K562 (cell line): ENCODE data around the gene FRAT2. TPM values are rescaled to one million over a fixed set of nuclear protein-coding genes. Genes with fewer than 3 reads are reported as not detected.
A peak's percentile ranks its signal among the peaks of the same experiment; 100 is the strongest.

ENCODE experiments used
- ASH1L ChIP-seq: fragments of 450-650 bp; IDR thresholded peaks from 2 replicates; pipeline ENCODE4 v1.6.1; 2018; ENCODE audit warnings: borderline replicate concordance, mild to moderate bottlenecking, low read depth; ENCODE audit not compliant: partially characterized antibody
- BDP1 ChIP-seq: IDR thresholded peaks from 3 replicates; pipeline ENCODE4 v1.6.1; 2011; ENCODE audit not compliant: insufficient read length, insufficient read depth
- CBFB ChIP-seq: sonication (generic); formaldehyde crosslinking; IDR thresholded peaks from 2 replicates; pipeline ENCODE4 v1.4.0; 2020; ENCODE audit warnings: mild to moderate bottlenecking, missing genetic modification reagents
- CBX5 ChIP-seq: IDR thresholded peaks from 2 replicates; pipeline ENCODE4 v1.6.1; 2014; ENCODE audit warnings: low read depth, borderline replicate concordance
- CEBPG ChIP-seq, 3 experiments: fragments of 200-800 bp in 1 of 3; sonication (Bioruptor generic) in 1 of 3; sonication (generic) in 1 of 3; formaldehyde crosslinking in 1 of 3; IDR thresholded peaks in 2 of 3; conservative IDR thresholded peaks in 1 of 3; 2 replicates each; pipeline versions ENCODE4 v1.6.1 to v1.8.0; 2016 to 2022; ENCODE audit warnings: missing compliant biosample characterization in 2 of 3, missing genetic modification characterization in 2 of 3, mild to moderate bottlenecking in 1 of 3, missing genetic modification reagents in 1 of 3
- CTBP1 ChIP-seq: fragments of 450-650 bp; IDR thresholded peaks from 2 replicates; pipeline ENCODE4 v1.6.1; 2016; ENCODE audit warnings: borderline replicate concordance
- HSF4 ChIP-seq: fragments of 250-450 bp; sonication (Bioruptor Pico); IDR thresholded peaks from 2 replicates; pipeline ENCODE4 v2.1.2; 2022; ENCODE audit warnings: mild to moderate bottlenecking, moderate library complexity, borderline replicate concordance
- L3MBTL2 ChIP-seq: fragments of 450-650 bp; IDR thresholded peaks from 2 replicates; pipeline ENCODE4 v1.6.1; 2016; ENCODE audit warnings: mild to moderate bottlenecking, moderate library complexity
- MEF2D ChIP-seq: conservative IDR thresholded peaks from 2 replicates; pipeline ENCODE4 v1.6.1; 2016; ENCODE audit warnings: low read depth, missing genetic modification characterization, missing compliant biosample characterization
- MYBL2 ChIP-seq, 2 experiments: fragments of 450-650 bp in 1 of 2; sonication (generic) in 1 of 2; formaldehyde crosslinking in 1 of 2; IDR thresholded peaks; 2 replicates each; pipeline versions ENCODE4 v1.6.1 to v1.8.1; 2017 to 2022; ENCODE audit warnings: borderline replicate concordance in 1 of 2, inconsistent platforms in 1 of 2, low read depth in 1 of 2, mild to moderate bottlenecking in 1 of 2, missing genetic modification reagents in 1 of 2, moderate library complexity in 1 of 2
- NEUROD1 ChIP-seq: fragments of 150-350 bp; IDR thresholded peaks from 2 replicates; pipeline ENCODE4 v1.6.1; 2014; ENCODE audit warnings: borderline replicate concordance, low read length, low read depth; ENCODE audit not compliant: partially characterized antibody
- NFYB ChIP-seq: IDR thresholded peaks from 2 replicates; pipeline ENCODE4 v1.6.1; 2011; ENCODE audit warnings: mild to moderate bottlenecking, moderate library complexity; ENCODE audit not compliant: insufficient read length; ENCODE audit errors: extremely low read depth
- NR2C1 ChIP-seq, 2 experiments: fragments of 450-650 bp; IDR thresholded peaks; 2 replicates each; pipeline ENCODE4 v1.6.1; 2017; ENCODE audit warnings: mild to moderate bottlenecking in 2 of 2, antibody characterized with exemption in 1 of 2, inconsistent platforms in 1 of 2, missing compliant biosample characterization in 1 of 2, missing genetic modification characterization in 1 of 2
- NR3C1 ChIP-seq: sonication (generic); formaldehyde crosslinking; IDR thresholded peaks from 2 replicates; pipeline ENCODE4 v1.8.1; 2022; ENCODE audit warnings: missing genetic modification reagents
- RBBP5 ChIP-seq: fragments of 200-600 bp; sonication (generic); IDR thresholded peaks from 2 replicates; pipeline ENCODE4 v1.6.1; 2012; ENCODE audit warnings: borderline replicate concordance, mild to moderate bottlenecking, low read length, control low read depth, inconsistent platforms; ENCODE audit not compliant: insufficient read depth, poor library complexity, severe bottlenecking
- THRAP3 ChIP-seq: fragments of 450-650 bp; IDR thresholded peaks from 2 replicates; pipeline ENCODE4 v1.6.1; 2016; ENCODE audit warnings: mild to moderate bottlenecking, inconsistent platforms, borderline replicate concordance
- ZKSCAN1 ChIP-seq: fragments of 150-350 bp; IDR thresholded peaks from 2 replicates; pipeline ENCODE4 v1.6.1; 2016; ENCODE audit warnings: low read depth, low read length
- ZNF384 ChIP-seq: IDR thresholded peaks from 2 replicates; pipeline ENCODE4 v1.6.1; 2012; ENCODE audit warnings: low read depth, low read length, improper control_type of control experiment
- ZNF431 ChIP-seq: sonication (generic); formaldehyde crosslinking; IDR thresholded peaks from 2 replicates; pipeline ENCODE4 v1.8.0; 2022; ENCODE audit warnings: mild to moderate bottlenecking, missing genetic modification reagents
- ZNF76 ChIP-seq: fragments of 250-450 bp; sonication (Bioruptor Pico); IDR thresholded peaks from 2 replicates; pipeline ENCODE4 v1.4.0; 2020; ENCODE audit warnings: mild to moderate bottlenecking, moderate library complexity, borderline replicate concordance
- polyA plus RNA-seq, 8 experiments: library from polyadenylated mRNA; depleted of rRNA in 4 of 8; stranded (reverse) in 5 of 8; unstranded in 3 of 8; fragments of >200 nt; fragmentation: Nextera tagmentation in 2 of 8; fragmentation: Illumina TruSeq in 1 of 8; extraction: Ambion mirVana in 2 of 8; extraction: Trizol in 1 of 8; gene quantifications; 2 replicates each; pipeline versions ENCODE4 v1.2.1 to v1.2.3, GENCODE V29; 2011 to 2014; ENCODE audit warnings: inconsistent platforms in 1 of 8, missing spikeins in 1 of 8
- total RNA-seq, 7 experiments: library from RNA; depleted of rRNA in 6 of 7; stranded (reverse); fragments of >200 nt in 6 of 7; fragmentation: Illumina TruSeq in 2 of 7; extraction: Trizol in 2 of 7; gene quantifications; 2 replicates each; pipeline versions ENCODE4 v1.2.1 to v1.2.3, GENCODE V29; 2011 to 2021; ENCODE audit warnings: low replicate concordance in 1 of 7
- TF ChIP-seq, protein P1 (sequence below): sonication (generic); formaldehyde crosslinking; IDR thresholded peaks from 2 replicates; pipeline ENCODE4 v1.8.1; 2023; ENCODE audit warnings: missing genetic modification reagents, mild to moderate bottlenecking, borderline replicate concordance

Gene FRAT2
- total and polyA plus RNA-seq, 9 of the 15 experiments (the other 6 are each of a cell fraction or from before 2014, with no cell fraction given): 4.3 to 31.7 (median 19.5) TPM

DNA sequence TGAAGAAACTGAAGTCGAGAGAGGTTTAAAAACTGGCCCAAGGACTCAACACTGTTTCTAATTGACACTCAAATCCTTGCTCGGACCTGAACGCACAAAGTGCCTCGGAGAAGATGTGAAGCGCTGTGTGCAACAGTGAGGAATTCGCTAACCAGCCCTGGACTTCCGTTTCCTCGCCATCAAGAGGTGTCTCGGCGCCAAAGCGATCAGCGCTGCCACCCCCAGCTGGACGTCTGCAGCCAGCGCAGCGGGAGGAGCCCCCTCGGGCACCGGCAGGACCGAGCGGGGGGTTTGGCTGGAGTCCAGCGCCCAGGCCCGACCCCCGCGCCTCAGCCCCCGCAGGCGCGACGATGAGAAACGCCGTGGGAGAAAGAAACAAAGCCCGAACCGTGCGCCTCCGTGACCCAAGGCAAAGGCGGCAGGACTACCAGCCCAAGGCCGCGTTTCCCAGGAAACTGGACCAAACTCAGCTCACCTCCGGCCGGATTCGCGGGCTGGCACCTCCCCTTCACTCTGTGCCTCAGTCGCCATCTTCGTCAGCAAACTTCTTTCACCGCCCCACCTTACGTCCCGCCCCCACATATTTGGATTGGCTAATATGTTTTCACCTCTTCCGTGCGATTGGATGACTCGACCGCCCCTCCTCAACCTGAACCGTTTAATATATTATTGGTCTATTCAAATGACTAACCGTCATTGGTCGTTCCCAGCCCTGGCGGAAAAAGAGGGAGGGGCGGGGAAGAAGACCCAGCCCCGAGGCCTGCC lies 42.2 kb downstream of the FRAT2 start, which contains the start of gene ARHGAP19 (continued):
- TF ChIP-seq, protein P1, sequence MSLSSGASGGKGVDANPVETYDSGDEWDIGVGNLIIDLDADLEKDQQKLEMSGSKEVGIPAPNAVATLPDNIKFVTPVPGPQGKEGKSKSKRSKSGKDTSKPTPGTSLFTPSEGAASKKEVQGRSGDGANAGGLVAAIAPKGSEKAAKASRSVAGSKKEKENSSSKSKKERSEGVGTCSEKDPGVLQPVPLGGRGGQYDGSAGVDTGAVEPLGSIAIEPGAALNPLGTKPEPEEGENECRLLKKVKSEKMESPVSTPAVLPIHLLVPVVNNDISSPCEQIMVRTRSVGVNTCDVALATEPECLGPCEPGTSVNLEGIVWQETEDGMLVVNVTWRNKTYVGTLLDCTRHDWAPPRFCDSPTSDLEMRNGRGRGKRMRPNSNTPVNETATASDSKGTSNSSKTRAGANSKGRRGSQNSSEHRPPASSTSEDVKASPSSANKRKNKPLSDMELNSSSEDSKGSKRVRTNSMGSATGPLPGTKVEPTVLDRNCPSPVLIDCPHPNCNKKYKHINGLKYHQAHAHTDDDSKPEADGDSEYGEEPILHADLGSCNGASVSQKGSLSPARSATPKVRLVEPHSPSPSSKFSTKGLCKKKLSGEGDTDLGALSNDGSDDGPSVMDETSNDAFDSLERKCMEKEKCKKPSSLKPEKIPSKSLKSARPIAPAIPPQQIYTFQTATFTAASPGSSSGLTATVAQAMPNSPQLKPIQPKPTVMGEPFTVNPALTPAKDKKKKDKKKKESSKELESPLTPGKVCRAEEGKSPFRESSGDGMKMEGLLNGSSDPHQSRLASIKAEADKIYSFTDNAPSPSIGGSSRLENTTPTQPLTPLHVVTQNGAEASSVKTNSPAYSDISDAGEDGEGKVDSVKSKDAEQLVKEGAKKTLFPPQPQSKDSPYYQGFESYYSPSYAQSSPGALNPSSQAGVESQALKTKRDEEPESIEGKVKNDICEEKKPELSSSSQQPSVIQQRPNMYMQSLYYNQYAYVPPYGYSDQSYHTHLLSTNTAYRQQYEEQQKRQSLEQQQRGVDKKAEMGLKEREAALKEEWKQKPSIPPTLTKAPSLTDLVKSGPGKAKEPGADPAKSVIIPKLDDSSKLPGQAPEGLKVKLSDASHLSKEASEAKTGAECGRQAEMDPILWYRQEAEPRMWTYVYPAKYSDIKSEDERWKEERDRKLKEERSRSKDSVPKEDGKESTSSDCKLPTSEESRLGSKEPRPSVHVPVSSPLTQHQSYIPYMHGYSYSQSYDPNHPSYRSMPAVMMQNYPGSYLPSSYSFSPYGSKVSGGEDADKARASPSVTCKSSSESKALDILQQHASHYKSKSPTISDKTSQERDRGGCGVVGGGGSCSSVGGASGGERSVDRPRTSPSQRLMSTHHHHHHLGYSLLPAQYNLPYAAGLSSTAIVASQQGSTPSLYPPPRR: no peak
- TF ChIP-seq L3MBTL2 (no peak), MYBL2 (IDR thresholded peaks at IDR 0.05; ENCODE audit: low read depth) (peak; percentile 96), MYBL2 (CRISPR knock-in tag; IDR thresholded peaks at IDR 0.05; ENCODE audit: borderline replicate concordance) (no peak; the same call in 1 of the 2 replicates), CEBPG (CRISPR knock-in tag; IDR thresholded peaks at IDR 0.05) (no peak), CEBPG (tag; conservative IDR thresholded peaks at IDR 0.05 in 1 of 2, IDR thresholded peaks at IDR 0.05 in 1 of 2) (peak in 1 of 2 experiments; percentile 36; a peak in 1 of 4 replicates), NR3C1 (CRISPR knock-in tag) (no peak), ZNF384 (no peak), ZNF76 (CRISPR knock-in tag) (no peak), CTBP1 (peak; percentile 68; the same call in 1 of the 2 replicates), RBBP5 (peak; percentile 79), CBX5 (no peak), MEF2D (tag) (no peak), ASH1L (peak; percentile 90), BDP1 (no peak), NR2C1 (IDR thresholded peaks at IDR 0.05) (peak; percentile 67), NR2C1 (tag; IDR thresholded peaks at IDR 0.05) (peak; percentile 67; the same call in 1 of the 2 replicates), CBFB (no peak), THRAP3 (no peak), ZNF431 (CRISPR knock-in tag) (no peak), NEUROD1 (peak; percentile 70), ZKSCAN1 (0 out of 2 replicates have a peak, but pooled peaks have one; percentile 10), HSF4 (CRISPR knock-in tag) (no peak), NFYB (peak; percentile 96)
